Measurements from ENCODE around the gene ATL3.
A peak's percentile ranks its signal among the peaks of the same experiment; 100 is the strongest.
"Not testable (repeated sequence)": the region's sequence is repeated elsewhere in the genome, so short reads cannot be mapped to it uniquely, and the experiment has no call there.

The ATL3 gene

GRCh38 chr11:63641727-63642126, 29.4 kb downstream of the ATL3 start:
- H3K9me3 ChIP-seq (ENCODE audit: control insufficient read depth, insufficient read depth, low read depth, low read length): no peaks in the 10 kb centered on the region
- ChIA-PET POLR2A (no interaction called here), CTCF (interaction anchor here (0.7 to 1.5 kb wide), 4 partner anchors 48 to 618 kb away, joined by 3 to 7 read pairs (median 4); no protein-coding TSS in a partner anchor)
- no peak overlapping the region for H3K27ac ChIP-seq (ENCODE audit: extremely low read depth, low read depth, low read length)
- no peak overlapping the region for H3K4me3 ChIP-seq (ENCODE audit: low read depth, low read length)
- H3K36me3 ChIP-seq (ENCODE audit: control insufficient read depth in 2 of 2, insufficient read depth in 1 of 2, low read length in 2 of 2): peaks cover 0 to 65% of the 10 kb centered on the region in 2 experiments; a peak in 1 of 3 replicates
- no peaks in the 10 kb centered on the region for H3K4me1 ChIP-seq (ENCODE audit: control insufficient read depth, insufficient read depth, low read length)
- TF ChIP-seq ZNF585B (tag by site-specific recombination; IDR thresholded peaks at IDR 0.05): no peak
- no peak for TF ChIP-seq ZNF37A (tag by site-specific recombination; IDR thresholded peaks at IDR 0.05)
- no peak for TF ChIP-seq ZNF23 (tag by site-specific recombination; IDR thresholded peaks at IDR 0.05; ENCODE audit: borderline replicate concordance)
- no peak for TF ChIP-seq SP2 (tag by site-specific recombination; IDR thresholded peaks at IDR 0.05)
- TF ChIP-seq PBX3 (CRISPR knock-in tag; IDR thresholded peaks at IDR 0.05): no peak
- no peak for TF ChIP-seq SCRT2 (tag by site-specific recombination; IDR thresholded peaks at IDR 0.05)
- no peak for TF ChIP-seq CTCF (tag by site-specific recombination; IDR thresholded peaks at IDR 0.05)
- no peak for TF ChIP-seq ZXDB (tag by site-specific recombination; IDR thresholded peaks at IDR 0.05)
- no peak for TF ChIP-seq ZNF768 (tag by site-specific recombination; IDR thresholded peaks at IDR 0.05)
- TF ChIP-seq PRDM6 (tag by site-specific recombination; IDR thresholded peaks at IDR 0.05): no peak

- ChIA-PET CTCF (interaction anchor here (0.6 to 2.9 kb wide), 21 partner anchors 8 to 160 kb away, joined by 3 to 42 read pairs (median 4); no protein-coding TSS in a partner anchor), POLR2A (interaction anchor here (0.7 kb wide), 1 partner anchor 43 kb away, joined by 3 read pairs; no protein-coding TSS in a partner anchor)
- Histone ChIP-seq H3K4me1 (ENCODE audit: control insufficient read depth, insufficient read depth, low read length) (no peaks in the 10 kb centered on the region), H3K27ac (ENCODE audit: extremely low read depth, low read depth, low read length) (no peak overlapping the region), H3K4me3 (ENCODE audit: low read depth, low read length) (no peak overlapping the region), H3K9me3 (ENCODE audit: control insufficient read depth, insufficient read depth, low read depth, low read length) (no peaks in the 10 kb centered on the region), H3K36me3 (ENCODE audit: control insufficient read depth in 2 of 2, insufficient read depth in 1 of 2, low read length in 2 of 2) (peaks cover 0 to 60% of the 10 kb centered on the region in 2 experiments; a peak in 2 of 3 replicates)
- TF ChIP-seq ZNF121 (tag by site-specific recombination; IDR thresholded peaks at IDR 0.05) (peak; percentile 75; the same call in 1 of the 2 replicates), PRDM6 (tag by site-specific recombination; IDR thresholded peaks at IDR 0.05) (no peak), ZNF280D (tag by site-specific recombination; IDR thresholded peaks at IDR 0.05) (no peak), ZNF138 (tag by site-specific recombination; IDR thresholded peaks at IDR 0.05; ENCODE audit: borderline replicate concordance) (no peak)
Observed at GRCh38 chr11:63639199-63639832, 31.9 kb downstream of the ATL3 start.

GRCh38 chr11:63638436-63638835, 32.7 kb downstream of the ATL3 start:
- H3K4me1 ChIP-seq (ENCODE audit: control insufficient read depth, insufficient read depth, low read length); H3K9me3 ChIP-seq (ENCODE audit: control insufficient read depth, insufficient read depth, low read depth, low read length); H3K4me3 ChIP-seq (ENCODE audit: low read depth, low read length); H3K27ac ChIP-seq (ENCODE audit: extremely low read depth, low read depth, low read length); POLR2A ChIA-PET: not testable (repeated sequence)
- CTCF ChIA-PET: interaction anchor here (0.6 to 2.9 kb wide), 13 partner anchors 10 to 159 kb away, joined by 3 to 42 read pairs (median 4); no protein-coding TSS in a partner anchor
- H3K36me3 ChIP-seq (ENCODE audit: control insufficient read depth in 2 of 2, insufficient read depth in 1 of 2, low read length in 2 of 2): peaks cover 0 to 52% of the 10 kb centered on the region in 2 experiments; a peak in 2 of 3 replicates
